Measurements from ENCODE around the gene RPAP3. TPM values are rescaled to one million over a fixed set of nuclear protein-coding genes. Genes with fewer than 3 reads are reported as not detected.

Gene RPAP3
- total and polyA plus RNA-seq, 2 experiments from 2014 or later: 31.4 to 69.9 TPM

DNA sequence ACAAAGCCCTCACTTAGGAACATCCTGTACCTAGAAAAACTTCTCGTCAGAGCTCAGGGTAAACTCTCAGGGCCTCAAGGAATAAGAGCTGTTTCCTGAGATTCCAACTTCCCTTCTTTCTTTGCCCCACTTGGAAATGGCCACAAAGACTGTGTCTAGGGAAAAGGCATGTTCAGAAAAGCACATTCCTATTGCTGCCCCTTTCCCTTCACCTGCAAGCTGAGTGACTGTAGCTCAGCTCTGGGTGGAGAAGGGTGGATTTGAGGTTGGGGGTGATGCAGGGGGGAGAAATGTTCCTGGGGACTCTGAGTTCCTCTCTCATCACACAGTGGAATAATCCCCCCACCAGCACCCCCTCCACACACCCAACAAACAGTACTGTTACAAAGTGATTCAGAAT is 12.7 kb upstream of the RPAP3 start:
- no peak overlapping the region for H3K4me3 Mint-ChIP-seq
- TF ChIP-seq STAT1 (IDR thresholded peaks at IDR 0.05; ENCODE audit: unreplicated experiment) (no peak), ZNF331 (CRISPR knock-in tag; IDR thresholded peaks at IDR 0.05; ENCODE audit: low read depth) (no peak), JUNB (IDR thresholded peaks at IDR 0.05; ENCODE audit: unreplicated experiment) (no peak), ZNF114 (CRISPR knock-in tag; IDR thresholded peaks at IDR 0.05) (no peak), CTCF (conservative IDR thresholded peaks at IDR 0.05; ENCODE audit: low read depth in 2 of 2) (no peak), EZH2phosphoT487 (IDR thresholded peaks at IDR 0.05; ENCODE audit: unreplicated experiment) (no peak), POLR2AphosphoS5 (IDR thresholded peaks at IDR 0.05; ENCODE audit: low read depth) (no peak), CREB1 (CRISPR knock-in tag; IDR thresholded peaks at IDR 0.05; ENCODE audit: low read depth) (no peak), EZH2 (IDR thresholded peaks at IDR 0.05; ENCODE audit: low read depth, unreplicated experiment) (no peak), ZNF462 (CRISPR knock-in tag; IDR thresholded peaks at IDR 0.05) (no peak), NANOG (IDR thresholded peaks at IDR 0.05; ENCODE audit: borderline replicate concordance) (no peak)
- TF ChIP-seq, protein P1, sequence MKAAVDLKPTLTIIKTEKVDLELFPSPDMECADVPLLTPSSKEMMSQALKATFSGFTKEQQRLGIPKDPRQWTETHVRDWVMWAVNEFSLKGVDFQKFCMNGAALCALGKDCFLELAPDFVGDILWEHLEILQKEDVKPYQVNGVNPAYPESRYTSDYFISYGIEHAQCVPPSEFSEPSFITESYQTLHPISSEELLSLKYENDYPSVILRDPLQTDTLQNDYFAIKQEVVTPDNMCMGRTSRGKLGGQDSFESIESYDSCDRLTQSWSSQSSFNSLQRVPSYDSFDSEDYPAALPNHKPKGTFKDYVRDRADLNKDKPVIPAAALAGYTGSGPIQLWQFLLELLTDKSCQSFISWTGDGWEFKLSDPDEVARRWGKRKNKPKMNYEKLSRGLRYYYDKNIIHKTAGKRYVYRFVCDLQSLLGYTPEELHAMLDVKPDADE (IDR thresholded peaks at IDR 0.05): no peak
- TF ChIP-seq, protein P2, sequence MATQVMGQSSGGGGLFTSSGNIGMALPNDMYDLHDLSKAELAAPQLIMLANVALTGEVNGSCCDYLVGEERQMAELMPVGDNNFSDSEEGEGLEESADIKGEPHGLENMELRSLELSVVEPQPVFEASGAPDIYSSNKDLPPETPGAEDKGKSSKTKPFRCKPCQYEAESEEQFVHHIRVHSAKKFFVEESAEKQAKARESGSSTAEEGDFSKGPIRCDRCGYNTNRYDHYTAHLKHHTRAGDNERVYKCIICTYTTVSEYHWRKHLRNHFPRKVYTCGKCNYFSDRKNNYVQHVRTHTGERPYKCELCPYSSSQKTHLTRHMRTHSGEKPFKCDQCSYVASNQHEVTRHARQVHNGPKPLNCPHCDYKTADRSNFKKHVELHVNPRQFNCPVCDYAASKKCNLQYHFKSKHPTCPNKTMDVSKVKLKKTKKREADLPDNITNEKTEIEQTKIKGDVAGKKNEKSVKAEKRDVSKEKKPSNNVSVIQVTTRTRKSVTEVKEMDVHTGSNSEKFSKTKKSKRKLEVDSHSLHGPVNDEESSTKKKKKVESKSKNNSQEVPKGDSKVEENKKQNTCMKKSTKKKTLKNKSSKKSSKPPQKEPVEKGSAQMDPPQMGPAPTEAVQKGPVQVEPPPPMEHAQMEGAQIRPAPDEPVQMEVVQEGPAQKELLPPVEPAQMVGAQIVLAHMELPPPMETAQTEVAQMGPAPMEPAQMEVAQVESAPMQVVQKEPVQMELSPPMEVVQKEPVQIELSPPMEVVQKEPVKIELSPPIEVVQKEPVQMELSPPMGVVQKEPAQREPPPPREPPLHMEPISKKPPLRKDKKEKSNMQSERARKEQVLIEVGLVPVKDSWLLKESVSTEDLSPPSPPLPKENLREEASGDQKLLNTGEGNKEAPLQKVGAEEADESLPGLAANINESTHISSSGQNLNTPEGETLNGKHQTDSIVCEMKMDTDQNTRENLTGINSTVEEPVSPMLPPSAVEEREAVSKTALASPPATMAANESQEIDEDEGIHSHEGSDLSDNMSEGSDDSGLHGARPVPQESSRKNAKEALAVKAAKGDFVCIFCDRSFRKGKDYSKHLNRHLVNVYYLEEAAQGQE (IDR thresholded peaks at IDR 0.05; ENCODE audit: unreplicated experiment): no peak
- H3K36me3 Mint-ChIP-seq (ENCODE audit: low read depth): no peaks in the 10 kb centered on the region; the same call in 2 of the 3 replicates

More for the DNA sequence above, 12.7 kb upstream of the RPAP3 start:
- H2AFZ ChIP-seq: no peak overlapping the region
- H3K4me1 Mint-ChIP-seq: peaks cover 26% of the 10 kb centered on the region
- no peaks in the 10 kb centered on the region for H3K27me3 ChIP-seq (ENCODE audit: insufficient read depth)
- H3K79me2 ChIP-seq (replicated peaks; ENCODE audit: insufficient read depth): no peaks in the 10 kb centered on the region
- H3F3A ChIP-seq (replicated peaks; ENCODE audit: low read depth): 0 out of 2 replicates have a peak, but pooled peaks cover 3% of the 10 kb centered on the region
- no peak overlapping the region for H3K4me3 ChIP-seq
- no peaks in the 10 kb centered on the region for H3K9me3 Mint-ChIP-seq
- no peaks in the 10 kb centered on the region for H3K9me2 ChIP-seq (ENCODE audit: insufficient read depth)
- no peaks in the 10 kb centered on the region; the same call in 1 of the 2 replicates for H4K20me1 ChIP-seq (replicated peaks; ENCODE audit: insufficient read depth)
- H3K36me3 ChIP-seq (ENCODE audit: insufficient read depth): no peaks in the 10 kb centered on the region
- peaks cover 18% of the 10 kb centered on the region for H3K27me3 Mint-ChIP-seq (ENCODE audit: insufficient read depth, low read depth, poor library complexity)
- H3K4me2 ChIP-seq: no peak overlapping the region
- no peak for ATAC-seq
- no peak overlapping the region for H3K27ac ChIP-seq (ENCODE audit: low read depth)
- no peak for DNase-seq (ENCODE audit: low spot score)
- peaks cover 10% of the 10 kb centered on the region for H3K4me1 ChIP-seq (ENCODE audit: insufficient read depth)
- H3K27ac Mint-ChIP-seq: no peak overlapping the region

Data from GM23338 (cell line).